Stimulated activated naive CD4-positive, alpha-beta T cell treated with Interleukin-2 at 50 U/mL for 16 hours (primary cell): Measurements from ENCODE around the gene PAPPA.

Experiments
- DNase-seq: peaks from one replicate; lab custom pipeline; 2025; lab: John Stamatoyannopoulos, UW

The PAPPA gene

DNA sequence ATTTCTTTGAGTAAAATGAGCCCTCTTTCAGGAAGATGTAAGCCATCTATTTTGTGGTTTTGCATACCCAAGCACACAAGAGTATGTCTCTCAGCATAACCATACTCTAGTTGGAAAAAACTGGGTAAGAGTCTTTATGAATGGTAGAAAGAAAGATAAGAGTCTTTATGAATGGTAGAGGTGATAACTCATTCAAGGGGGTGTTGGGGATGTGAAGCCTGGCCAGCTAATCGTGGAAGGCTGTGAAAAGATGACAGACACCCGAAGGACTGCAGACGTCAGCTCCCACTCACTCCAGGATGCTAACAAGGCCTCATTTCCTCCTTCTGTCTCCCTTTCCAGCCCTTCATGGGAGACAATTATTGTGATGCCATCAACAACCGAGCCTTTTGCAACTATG lies 228.5 kb downstream of the PAPPA start:
- no peak for DNase-seq

DNA sequence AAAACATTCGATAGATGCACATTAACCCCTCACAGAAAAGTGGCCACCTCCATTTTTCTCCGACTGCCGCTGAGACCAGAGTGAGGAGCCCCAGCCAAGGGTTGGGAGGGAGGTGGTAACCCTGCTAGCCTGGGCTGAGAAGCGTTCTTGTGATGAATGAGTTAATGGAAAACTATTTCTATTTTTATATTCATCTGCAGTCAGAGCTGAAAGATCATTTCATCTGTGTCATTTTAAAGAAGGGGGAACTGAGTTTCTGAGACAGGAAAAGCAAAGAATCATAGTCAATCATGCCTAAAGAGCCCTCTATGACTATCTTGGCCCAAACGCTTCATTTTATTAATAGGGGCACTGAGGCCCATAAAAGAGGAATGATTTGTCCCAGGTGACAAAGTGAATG lies 229.5 kb downstream of the PAPPA start:
- no peak for DNase-seq

DNA sequence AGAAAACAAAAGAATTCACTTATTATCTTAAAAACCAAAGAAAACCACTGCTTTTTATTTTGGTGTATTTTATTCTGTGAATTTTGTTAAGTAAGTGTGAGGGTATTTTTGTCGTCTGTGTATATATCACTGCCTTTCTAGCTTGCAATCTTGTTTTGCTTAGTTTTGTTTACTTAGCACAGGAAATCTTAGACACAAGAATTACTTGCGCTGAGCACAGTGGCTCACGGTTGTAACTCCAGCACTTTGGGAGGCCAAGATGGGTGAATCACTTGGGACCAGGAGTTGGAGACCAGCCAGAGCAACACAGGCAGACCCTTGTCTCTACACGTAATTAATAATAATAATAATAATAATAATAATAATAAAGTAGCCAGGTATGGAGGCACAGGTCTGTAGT lies 230.3 kb downstream of the PAPPA start:
- no peak for DNase-seq

GRCh38 chr9:116387934-116388698 lies 234.5 kb downstream of the PAPPA start:
- no peak for DNase-seq

DNA sequence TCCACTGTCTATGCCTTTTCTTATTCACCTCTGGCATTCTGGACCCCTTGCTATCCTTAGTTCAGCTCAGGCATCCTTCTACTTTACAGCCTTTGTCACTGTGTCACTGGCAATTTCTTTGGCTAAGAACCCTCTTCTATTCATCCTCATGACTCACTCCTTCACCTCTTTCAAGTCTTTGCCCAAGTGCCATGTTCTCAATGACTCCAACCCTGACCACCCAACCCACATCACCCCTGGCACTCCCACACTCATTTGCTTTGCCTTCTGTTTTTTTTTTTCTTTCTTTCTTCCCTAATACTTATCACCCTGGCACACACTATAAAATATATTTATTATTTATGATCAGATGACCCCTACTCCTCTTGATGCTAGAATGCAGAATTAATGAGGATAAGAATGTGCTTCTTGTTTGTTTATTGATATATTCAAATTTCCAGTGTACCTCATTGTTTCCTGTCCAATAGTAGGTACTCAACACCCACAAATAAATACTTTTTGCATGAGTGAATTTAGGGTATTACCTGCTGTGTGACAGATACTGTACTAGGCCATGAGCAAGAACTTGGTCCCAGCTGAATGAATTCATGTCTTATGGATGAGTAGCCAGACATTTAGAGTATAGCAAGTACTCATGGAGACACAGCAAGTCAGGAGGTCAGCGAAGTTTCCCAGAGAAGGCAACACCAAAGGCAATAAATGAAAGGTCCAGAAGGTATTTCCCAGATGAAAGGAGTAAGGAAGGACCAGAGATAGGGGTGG lies 236.1 kb downstream of the PAPPA start:
- no peak for DNase-seq

GRCh38 chr9:116390303-116391228 lies 237.0 kb downstream of the PAPPA start:
- no peak for DNase-seq

GRCh38 chr9:116391306-116391900 lies 237.8 kb downstream of the PAPPA start:
- DNase-seq = no peak

- no peak for DNase-seq
Measured at GRCh38 chr9:116393198-116393597, 239.6 kb downstream of the PAPPA start.

DNA sequence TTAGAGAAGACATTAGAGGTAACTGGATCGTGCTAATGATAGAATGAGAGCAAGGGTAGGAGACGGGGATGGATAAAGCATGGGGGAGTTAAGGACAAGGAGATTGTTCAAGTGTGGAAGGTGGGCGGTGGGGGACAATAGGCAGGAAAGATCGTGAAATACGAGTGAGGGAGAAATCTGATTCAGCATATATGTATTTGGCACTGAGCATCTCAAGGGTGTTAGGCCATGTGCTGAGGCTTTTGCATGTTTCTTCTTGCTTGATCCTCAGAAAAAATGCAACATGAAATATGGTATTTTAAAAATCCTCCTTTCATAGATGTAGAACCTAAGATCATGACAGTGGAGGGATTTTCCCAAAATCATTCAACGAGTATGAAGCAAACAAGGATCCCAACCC lies 240.5 kb downstream of the PAPPA start:
- DNase-seq = no peak

GRCh38 chr9:116394894-116395698 lies 241.5 kb downstream of the PAPPA start:
- no peak for DNase-seq

DNA sequence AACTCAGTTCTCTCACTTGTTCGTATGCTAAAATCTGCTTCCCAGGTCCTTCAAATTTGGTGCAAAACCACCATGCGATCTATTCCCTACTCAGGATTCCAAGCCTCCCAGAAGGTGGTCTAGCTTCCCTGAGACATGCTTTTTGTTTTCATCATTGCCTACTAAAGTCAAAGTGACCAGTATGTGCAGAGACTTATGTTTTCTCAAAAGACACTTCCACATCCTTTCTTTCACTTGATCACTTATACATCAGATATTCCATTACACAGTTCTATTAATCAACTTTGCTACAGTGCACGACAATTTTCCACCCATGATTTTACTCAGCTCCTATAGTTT lies 242.1 kb downstream of the PAPPA start:
- DNase-seq = no peak

DNA sequence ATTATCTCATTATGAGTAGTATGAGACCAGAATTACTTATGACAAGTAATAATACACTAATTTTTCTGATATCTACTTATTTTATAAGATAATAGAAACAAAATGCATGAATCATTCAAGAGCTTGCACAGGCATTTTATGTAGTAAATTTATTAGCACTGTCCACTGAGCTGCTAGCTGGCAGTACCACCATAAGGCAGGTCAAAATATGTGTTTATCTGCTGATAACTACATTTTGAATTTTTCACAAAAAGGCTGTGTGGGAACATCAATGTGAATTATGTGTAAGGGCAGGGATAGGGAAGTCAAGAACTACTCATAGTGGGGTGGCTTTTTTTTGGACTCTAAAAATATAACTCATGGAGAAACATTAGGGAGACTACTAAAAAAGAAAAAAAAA lies 249.6 kb downstream of the PAPPA start:
- no peak for DNase-seq

- no peak for DNase-seq
Measured at GRCh38 chr9:116404228-116404627, 250.6 kb downstream of the PAPPA start.

DNA sequence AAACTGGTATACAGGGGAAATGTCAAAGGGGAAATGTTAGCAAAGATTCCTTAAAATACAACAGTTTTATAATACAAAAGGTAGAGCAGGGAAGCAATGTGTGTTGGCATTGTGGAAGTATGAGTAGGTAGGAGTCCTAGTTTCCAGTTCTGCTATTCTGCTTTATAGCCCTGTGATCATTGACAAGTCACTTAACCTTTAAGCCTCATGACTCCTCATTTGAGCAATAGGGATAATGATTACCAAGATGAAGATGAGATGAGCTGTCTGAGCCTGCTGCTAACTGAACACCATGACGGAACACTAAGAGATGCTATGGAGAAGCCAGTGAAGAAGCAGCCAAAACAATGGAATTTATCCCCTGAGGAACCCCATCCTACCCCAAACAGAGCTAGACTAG lies 251.7 kb downstream of the PAPPA start:
- no peak for DNase-seq

DNA sequence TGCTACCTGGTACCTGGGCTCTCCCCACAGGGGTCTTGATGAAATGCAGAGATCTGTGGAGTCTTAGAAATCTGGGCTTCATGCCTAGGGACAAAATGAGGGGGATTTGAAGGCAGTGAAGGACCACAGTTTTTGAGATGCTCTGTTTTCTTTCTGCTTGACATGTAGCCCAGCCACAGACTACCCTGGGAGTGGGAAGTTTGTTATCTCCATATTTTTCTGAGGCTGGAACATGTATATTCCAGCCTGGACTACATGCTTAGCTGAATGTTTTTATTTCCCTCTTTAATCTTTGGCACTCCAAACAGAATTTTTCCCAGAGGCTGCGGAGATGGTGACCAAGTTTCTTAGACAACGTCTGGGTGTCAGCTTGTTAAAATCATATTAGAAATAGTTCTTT lies 252.9 kb downstream of the PAPPA start:
- no peak for DNase-seq

DNA sequence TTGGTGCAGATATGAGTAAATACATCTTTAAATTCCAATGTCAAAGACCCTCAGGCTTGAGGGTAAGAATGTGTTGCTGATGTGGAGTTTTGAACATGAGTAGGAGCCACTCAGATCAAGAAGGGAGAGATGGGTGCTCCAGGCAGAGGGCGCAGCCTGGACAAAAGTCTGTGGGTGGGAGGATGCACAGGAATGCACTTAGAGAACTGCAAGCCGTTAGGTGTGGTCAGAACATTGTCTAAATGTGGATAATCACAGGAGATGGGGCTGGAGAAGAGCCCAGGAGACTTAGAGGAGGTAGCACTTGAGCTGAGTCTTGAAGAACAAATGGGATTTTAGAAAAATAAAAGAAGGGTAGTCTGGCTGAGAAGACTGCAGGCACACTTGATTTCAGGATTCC lies 255.5 kb downstream of the PAPPA start:
- DNase-seq = no peak

- DNase-seq = no peak
Measured at GRCh38 chr9:116409638-116410037, 256.0 kb downstream of the PAPPA start.

- DNase-seq = no peak
Measured at GRCh38 chr9:116411506-116411905, 257.9 kb downstream of the PAPPA start.

GRCh38 chr9:116414374-116414773 lies 260.8 kb downstream of the PAPPA start:
- DNase-seq = no peak

GRCh38 chr9:116416421-116416820 lies 262.8 kb downstream of the PAPPA start:
- DNase-seq = no peak

GRCh38 chr9:116417464-116417863 lies 263.9 kb downstream of the PAPPA start:
- no peak for DNase-seq
